Liver (tissue), 9 donors: ENCODE results near the gene ENTHD1. TPM values are rescaled to one million over a fixed set of nuclear protein-coding genes. Genes with fewer than 3 reads are reported as not detected.

ENCODE experiments used
- DNase-seq: peaks from one replicate; pipeline ENCODE4 v3.0.0-alpha.2; 2017; ENCODE audit warnings: low spot score
- H3K27ac ChIP-seq, 2 donors: one replicate each; pipeline ENCODE4 v1.7.0; 2013; ENCODE audit warnings: inconsistent platforms in 2 of 2, low read length in 2 of 2, control low read depth in 1 of 2, low read depth in 1 of 2, mild to moderate bottlenecking in 1 of 2
- H3K27me3 ChIP-seq, 4 donors: one replicate each; pipeline versions ENCODE4 v1.6.1 to v1.7.0; 2013; ENCODE audit warnings: low read length in 3 of 4, inconsistent platforms in 1 of 4, mild to moderate bottlenecking in 1 of 4, moderate library complexity in 1 of 4; ENCODE audit not compliant: control insufficient read depth in 4 of 4, insufficient read depth in 4 of 4
- H3K36me3 ChIP-seq, 4 donors: one replicate each; pipeline versions ENCODE4 v1.6.1 to v1.7.0; 2013; ENCODE audit warnings: low read length in 3 of 4, mild to moderate bottlenecking in 3 of 4, low read depth in 1 of 4, moderate library complexity in 1 of 4; ENCODE audit not compliant: control insufficient read depth in 4 of 4, insufficient read depth in 3 of 4
- H3K4me1 ChIP-seq, 4 donors: one replicate each; pipeline versions ENCODE4 v1.6.1 to v1.7.0; 2013; ENCODE audit warnings: low read length in 3 of 4, mild to moderate bottlenecking in 3 of 4, moderate library complexity in 1 of 4; ENCODE audit not compliant: control insufficient read depth in 4 of 4, insufficient read depth in 4 of 4
- H3K4me3 ChIP-seq, 3 donors: one replicate each; pipeline versions ENCODE4 v1.6.1 to v1.7.0; 2013; ENCODE audit warnings: low read length in 3 of 3, control low read depth in 1 of 3, low read depth in 1 of 3, mild to moderate bottlenecking in 1 of 3
- H3K9ac ChIP-seq, 2 donors: one replicate each; pipeline ENCODE4 v1.7.0; 2013; ENCODE audit warnings: low read length in 2 of 2, mild to moderate bottlenecking in 2 of 2, moderate library complexity in 2 of 2, control low read depth in 1 of 2, low read depth in 1 of 2
- H3K9me3 ChIP-seq, 4 donors: one replicate each; pipeline versions ENCODE4 v1.6.1 to v1.7.0; 2013; ENCODE audit warnings: low read length in 3 of 4; ENCODE audit not compliant: control insufficient read depth in 4 of 4
- FOXA1 ChIP-seq: IDR thresholded peaks from 2 replicates; pipeline ENCODE4 v1.6.1; 2016; ENCODE audit warnings: antibody characterized with exemption
- FOXA2 ChIP-seq: IDR thresholded peaks from 2 replicates; pipeline ENCODE4 v1.6.1; 2016; ENCODE audit warnings: antibody characterized with exemption
- GABPA ChIP-seq, 2 donors: IDR thresholded peaks in 1 of 2; conservative IDR thresholded peaks in 1 of 2; 2 replicates each; pipeline ENCODE4 v1.6.1; 2016; ENCODE audit warnings: antibody characterized with exemption in 2 of 2, mild to moderate bottlenecking in 1 of 2, moderate library complexity in 1 of 2
- HNF4G ChIP-seq: IDR thresholded peaks from 2 replicates; pipeline ENCODE4 v1.6.1; 2016; ENCODE audit warnings: antibody characterized with exemption
- JUND ChIP-seq, 2 donors: IDR thresholded peaks; 2 replicates each; pipeline ENCODE4 v1.6.1; 2016; ENCODE audit warnings: antibody characterized with exemption in 2 of 2
- RAD21 ChIP-seq, 2 donors: IDR thresholded peaks; 2 replicates each; pipeline ENCODE4 v1.6.1; 2016; ENCODE audit warnings: antibody characterized with exemption in 2 of 2, mild to moderate bottlenecking in 2 of 2
- SP1 ChIP-seq: IDR thresholded peaks from 2 replicates; pipeline ENCODE4 v1.6.1; 2018; ENCODE audit warnings: antibody characterized with exemption, mild to moderate bottlenecking
- TAF1 ChIP-seq: conservative IDR thresholded peaks from 2 replicates; pipeline ENCODE4 v1.6.1; 2016; ENCODE audit warnings: antibody characterized with exemption, mild to moderate bottlenecking
- YY1 ChIP-seq: IDR thresholded peaks from 2 replicates; pipeline ENCODE4 v1.6.1; 2016; ENCODE audit warnings: antibody characterized with exemption, mild to moderate bottlenecking
- WGBS: extraction: QIAGEN DNeasy Blood & Tissue Kit; methylation state at CpG from one replicate; pipeline ENCODE4 v1.1.7; 2013; 5-methylcytosine and 5-hydroxymethylcytosine counted together
- polyA plus RNA-seq, 2 donors: library from polyadenylated mRNA; stranded (reverse) in 1 of 2; unstranded in 1 of 2; fragments of 200-250 nt in 1 of 2; fragments of >200 nt in 1 of 2; fragmentation: Nextera tagmentation in 1 of 2; extraction: Ambion mirVana in 1 of 2; gene quantifications; one replicate each; pipeline versions ENCODE4 v1.2.1 to v1.2.3, GENCODE V29; 2013 to 2015
- total RNA-seq, 2 donors: library from RNA; depleted of rRNA; stranded (reverse); fragments of >200 nt; gene quantifications; one replicate each; pipeline ENCODE4 v1.2.3, GENCODE V29; 2014
- TF ChIP-seq, protein P1 (sequence below): IDR thresholded peaks from 2 replicates; pipeline ENCODE4 v1.6.1; 2016; ENCODE audit warnings: antibody characterized with exemption
- TF ChIP-seq, protein P2 (sequence below): IDR thresholded peaks from 2 replicates; pipeline ENCODE4 v1.6.1; 2016; ENCODE audit warnings: antibody characterized with exemption
- TF ChIP-seq, protein P3 (sequence below): fragments of 150-350 bp; IDR thresholded peaks from 2 replicates; pipeline ENCODE4 v1.5.1; 2017; ENCODE audit warnings: improper control_type of control experiment, low read depth, low read length; ENCODE audit not compliant: missing input control
- TF ChIP-seq, protein P4 (sequence below): IDR thresholded peaks from 2 replicates; pipeline ENCODE4 v1.6.1; 2016; ENCODE audit warnings: antibody characterized with exemption, mild to moderate bottlenecking
- TF ChIP-seq, protein P5 (sequence below): IDR thresholded peaks from 2 replicates; pipeline ENCODE4 v1.6.1; 2016; ENCODE audit warnings: antibody characterized with exemption
- donor health status: healthy.
- donor health status: healthy.
- donor health status: healthy.
- donor health status: healthy.
- donor health status: healthy.

The ENTHD1 gene
- total and polyA plus RNA-seq, 4 donors, result not detected

DNA sequence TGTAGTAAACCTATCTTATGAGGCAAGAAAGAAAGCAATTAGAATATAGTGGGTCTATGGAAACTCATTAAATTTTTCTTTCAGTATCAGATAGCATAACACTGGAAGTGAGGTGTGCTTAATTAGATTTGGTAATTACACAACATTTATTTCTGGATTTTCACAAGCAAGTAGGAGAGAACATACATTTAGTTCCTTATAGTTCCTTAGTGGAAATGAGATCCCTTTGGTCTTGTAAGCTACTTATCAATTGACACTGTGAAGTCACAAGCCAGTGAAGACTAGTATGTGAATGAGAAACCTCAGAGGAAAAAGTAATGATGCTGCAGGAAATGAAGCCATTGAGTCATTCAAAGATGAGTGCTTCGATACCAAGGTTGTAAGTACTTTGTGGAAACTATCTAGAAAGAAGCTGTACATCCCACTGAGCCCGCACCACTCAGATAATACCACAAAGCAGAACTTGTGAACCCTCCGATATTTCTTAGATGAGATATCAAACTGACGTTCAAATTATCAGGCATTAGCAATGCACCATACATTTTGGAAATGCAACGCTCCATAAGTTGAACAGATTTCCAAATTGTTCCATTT lies 53.5 kb downstream of the ENTHD1 start:
- H3K9me3 ChIP-seq, result no peaks in the 10 kb centered on the region
- H3K27ac ChIP-seq, result no peak overlapping the region
- H3K4me1 ChIP-seq, result no peaks in the 10 kb centered on the region
- TF ChIP-seq, protein P1, sequence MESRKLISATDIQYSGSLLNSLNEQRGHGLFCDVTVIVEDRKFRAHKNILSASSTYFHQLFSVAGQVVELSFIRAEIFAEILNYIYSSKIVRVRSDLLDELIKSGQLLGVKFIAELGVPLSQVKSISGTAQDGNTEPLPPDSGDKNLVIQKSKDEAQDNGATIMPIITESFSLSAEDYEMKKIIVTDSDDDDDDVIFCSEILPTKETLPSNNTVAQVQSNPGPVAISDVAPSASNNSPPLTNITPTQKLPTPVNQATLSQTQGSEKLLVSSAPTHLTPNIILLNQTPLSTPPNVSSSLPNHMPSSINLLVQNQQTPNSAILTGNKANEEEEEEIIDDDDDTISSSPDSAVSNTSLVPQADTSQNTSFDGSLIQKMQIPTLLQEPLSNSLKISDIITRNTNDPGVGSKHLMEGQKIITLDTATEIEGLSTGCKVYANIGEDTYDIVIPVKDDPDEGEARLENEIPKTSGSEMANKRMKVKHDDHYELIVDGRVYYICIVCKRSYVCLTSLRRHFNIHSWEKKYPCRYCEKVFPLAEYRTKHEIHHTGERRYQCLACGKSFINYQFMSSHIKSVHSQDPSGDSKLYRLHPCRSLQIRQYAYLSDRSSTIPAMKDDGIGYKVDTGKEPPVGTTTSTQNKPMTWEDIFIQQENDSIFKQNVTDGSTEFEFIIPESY, result no peak
- TF ChIP-seq, protein P2, sequence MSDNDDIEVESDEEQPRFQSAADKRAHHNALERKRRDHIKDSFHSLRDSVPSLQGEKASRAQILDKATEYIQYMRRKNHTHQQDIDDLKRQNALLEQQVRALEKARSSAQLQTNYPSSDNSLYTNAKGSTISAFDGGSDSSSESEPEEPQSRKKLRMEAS, result no peak
- H3K36me3 ChIP-seq, result no peaks in the 10 kb centered on the region
- H3K9ac ChIP-seq, result no peak overlapping the region
- WGBS, result 84% methylated on average over 5 of the region's 5 CpGs
- no peak for DNase-seq
- peaks cover 0 to 4% (median 0%) of the 10 kb centered on the region in 4 donors for H3K27me3 ChIP-seq
- H3K4me3 ChIP-seq, result no peak overlapping the region

DNA sequence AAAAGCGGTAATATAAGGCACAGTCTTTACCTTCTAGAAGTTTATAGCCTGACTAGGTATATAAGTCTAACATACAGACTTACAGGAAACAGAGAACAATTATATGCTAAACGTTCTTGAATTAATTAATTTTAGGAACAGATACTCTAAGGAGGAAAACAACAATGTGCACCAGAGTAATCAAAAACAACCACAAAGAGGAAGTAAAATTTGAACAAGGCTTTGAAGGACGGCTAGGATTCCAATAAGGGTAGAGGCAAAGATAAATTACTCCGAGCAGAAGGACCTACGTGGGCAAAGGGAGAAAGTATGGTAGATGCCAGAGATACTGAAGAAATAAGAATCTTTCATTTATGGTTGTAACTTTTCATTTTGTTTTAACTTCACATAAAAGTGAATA lies 54.4 kb downstream of the ENTHD1 start:
- peaks cover 0 to 4% (median 0%) of the 10 kb centered on the region in 4 donors for H3K27me3 ChIP-seq
- no peaks in the 10 kb centered on the region for H3K9me3 ChIP-seq
- no peak overlapping the region for H3K27ac ChIP-seq
- DNase-seq, result no peak
- no peaks in the 10 kb centered on the region for H3K4me1 ChIP-seq
- no peaks in the 10 kb centered on the region for H3K36me3 ChIP-seq
- TF ChIP-seq, protein P3, sequence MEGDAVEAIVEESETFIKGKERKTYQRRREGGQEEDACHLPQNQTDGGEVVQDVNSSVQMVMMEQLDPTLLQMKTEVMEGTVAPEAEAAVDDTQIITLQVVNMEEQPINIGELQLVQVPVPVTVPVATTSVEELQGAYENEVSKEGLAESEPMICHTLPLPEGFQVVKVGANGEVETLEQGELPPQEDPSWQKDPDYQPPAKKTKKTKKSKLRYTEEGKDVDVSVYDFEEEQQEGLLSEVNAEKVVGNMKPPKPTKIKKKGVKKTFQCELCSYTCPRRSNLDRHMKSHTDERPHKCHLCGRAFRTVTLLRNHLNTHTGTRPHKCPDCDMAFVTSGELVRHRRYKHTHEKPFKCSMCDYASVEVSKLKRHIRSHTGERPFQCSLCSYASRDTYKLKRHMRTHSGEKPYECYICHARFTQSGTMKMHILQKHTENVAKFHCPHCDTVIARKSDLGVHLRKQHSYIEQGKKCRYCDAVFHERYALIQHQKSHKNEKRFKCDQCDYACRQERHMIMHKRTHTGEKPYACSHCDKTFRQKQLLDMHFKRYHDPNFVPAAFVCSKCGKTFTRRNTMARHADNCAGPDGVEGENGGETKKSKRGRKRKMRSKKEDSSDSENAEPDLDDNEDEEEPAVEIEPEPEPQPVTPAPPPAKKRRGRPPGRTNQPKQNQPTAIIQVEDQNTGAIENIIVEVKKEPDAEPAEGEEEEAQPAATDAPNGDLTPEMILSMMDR, result no peak
- TF ChIP-seq FOXA2, result no peak
- TF ChIP-seq, protein P4, sequence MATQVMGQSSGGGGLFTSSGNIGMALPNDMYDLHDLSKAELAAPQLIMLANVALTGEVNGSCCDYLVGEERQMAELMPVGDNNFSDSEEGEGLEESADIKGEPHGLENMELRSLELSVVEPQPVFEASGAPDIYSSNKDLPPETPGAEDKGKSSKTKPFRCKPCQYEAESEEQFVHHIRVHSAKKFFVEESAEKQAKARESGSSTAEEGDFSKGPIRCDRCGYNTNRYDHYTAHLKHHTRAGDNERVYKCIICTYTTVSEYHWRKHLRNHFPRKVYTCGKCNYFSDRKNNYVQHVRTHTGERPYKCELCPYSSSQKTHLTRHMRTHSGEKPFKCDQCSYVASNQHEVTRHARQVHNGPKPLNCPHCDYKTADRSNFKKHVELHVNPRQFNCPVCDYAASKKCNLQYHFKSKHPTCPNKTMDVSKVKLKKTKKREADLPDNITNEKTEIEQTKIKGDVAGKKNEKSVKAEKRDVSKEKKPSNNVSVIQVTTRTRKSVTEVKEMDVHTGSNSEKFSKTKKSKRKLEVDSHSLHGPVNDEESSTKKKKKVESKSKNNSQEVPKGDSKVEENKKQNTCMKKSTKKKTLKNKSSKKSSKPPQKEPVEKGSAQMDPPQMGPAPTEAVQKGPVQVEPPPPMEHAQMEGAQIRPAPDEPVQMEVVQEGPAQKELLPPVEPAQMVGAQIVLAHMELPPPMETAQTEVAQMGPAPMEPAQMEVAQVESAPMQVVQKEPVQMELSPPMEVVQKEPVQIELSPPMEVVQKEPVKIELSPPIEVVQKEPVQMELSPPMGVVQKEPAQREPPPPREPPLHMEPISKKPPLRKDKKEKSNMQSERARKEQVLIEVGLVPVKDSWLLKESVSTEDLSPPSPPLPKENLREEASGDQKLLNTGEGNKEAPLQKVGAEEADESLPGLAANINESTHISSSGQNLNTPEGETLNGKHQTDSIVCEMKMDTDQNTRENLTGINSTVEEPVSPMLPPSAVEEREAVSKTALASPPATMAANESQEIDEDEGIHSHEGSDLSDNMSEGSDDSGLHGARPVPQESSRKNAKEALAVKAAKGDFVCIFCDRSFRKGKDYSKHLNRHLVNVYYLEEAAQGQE, result no peak
- no peak overlapping the region for H3K9ac ChIP-seq
- no peak overlapping the region for H3K4me3 ChIP-seq
- WGBS, result 65% methylated on average over 5 of the region's 5 CpGs

DNA sequence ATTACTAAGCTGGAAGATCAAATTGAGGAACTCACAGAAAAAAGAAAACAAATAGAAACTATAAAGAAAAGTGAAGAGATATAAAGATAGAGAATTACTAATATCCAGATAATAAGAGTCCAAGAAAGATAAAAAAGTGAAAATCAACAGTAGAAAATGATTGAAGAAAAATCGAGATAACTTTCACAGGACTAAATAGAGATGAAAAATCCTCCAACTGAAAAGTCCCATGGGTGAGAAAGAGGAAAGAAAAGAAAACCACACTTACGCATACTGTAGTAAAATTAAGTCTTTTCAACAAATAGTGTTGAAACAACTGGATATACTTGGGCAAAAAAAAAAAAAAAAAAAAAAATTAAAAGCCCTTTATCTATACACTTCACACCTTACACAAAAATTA lies 60.0 kb downstream of the ENTHD1 start:
- no peak overlapping the region for H3K9ac ChIP-seq
- no peak overlapping the region for H3K27ac ChIP-seq
- H3K36me3 ChIP-seq, result no peaks in the 10 kb centered on the region
- no peaks in the 10 kb centered on the region for H3K9me3 ChIP-seq
- H3K4me3 ChIP-seq, result no peak overlapping the region
- 70% methylated on average over 2 of the region's 2 CpGs for WGBS
- DNase-seq, result no peak
- TF ChIP-seq, protein P5, sequence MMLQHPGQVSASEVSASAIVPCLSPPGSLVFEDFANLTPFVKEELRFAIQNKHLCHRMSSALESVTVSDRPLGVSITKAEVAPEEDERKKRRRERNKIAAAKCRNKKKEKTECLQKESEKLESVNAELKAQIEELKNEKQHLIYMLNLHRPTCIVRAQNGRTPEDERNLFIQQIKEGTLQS, result no peak
- TF ChIP-seq HNF4G (no peak), FOXA1 (no peak), SP1 (no peak), JUND (IDR thresholded peaks at IDR 0.05) (no peak), GABPA (IDR thresholded peaks at IDR 0.05 in 1 of 2, conservative IDR thresholded peaks at IDR 0.05 in 1 of 2) (no peak), YY1 (no peak), TAF1 (no peak), FOXA2 (no peak), RAD21 (IDR thresholded peaks at IDR 0.05) (no peak)
- H3K27me3 ChIP-seq, result peaks cover 0 to 10% (median 3%) of the 10 kb centered on the region in 4 donors
- no peaks in the 10 kb centered on the region for H3K4me1 ChIP-seq
